ENCODE results near the gene FBP1.
"Not testable (repeated sequence)": the region's sequence is repeated elsewhere in the genome, so short reads cannot be mapped to it uniquely, and the experiment has no call there.

The FBP1 gene

GRCh38 chr9:94564279-94564678 lies 75.0 kb downstream of the FBP1 start:
- H3K27ac ChIP-seq (ENCODE audit: insufficient read depth, low read depth, low read length, poor library complexity, severe bottlenecking); H3K9me3 ChIP-seq (ENCODE audit: control insufficient read depth, low read length); H3K4me1 ChIP-seq (ENCODE audit: control insufficient read depth, insufficient read depth, low read length); H3K27me3 ChIP-seq (ENCODE audit: control insufficient read depth, insufficient read depth, low read length, poor library complexity, severe bottlenecking); H3K4me3 ChIP-seq (ENCODE audit: insufficient read depth, low read depth, low read length); H3K36me3 ChIP-seq (ENCODE audit: control insufficient read depth, insufficient read depth, low read length): not testable (repeated sequence)
- 64 to 68% methylated on average over 3 of the region's 3 CpGs for WGBS, 2 experiments

- Histone ChIP-seq H3K36me3 (ENCODE audit: control insufficient read depth, insufficient read depth, low read length) (no peaks in the 10 kb centered on the region), H3K4me3 (ENCODE audit: insufficient read depth, low read depth, low read length) (no peak overlapping the region), H3K27me3 (ENCODE audit: control insufficient read depth, insufficient read depth, low read length, poor library complexity, severe bottlenecking) (no peaks in the 10 kb centered on the region), H3K9me3 (ENCODE audit: control insufficient read depth, low read length) (no peaks in the 10 kb centered on the region), H3K27ac (ENCODE audit: insufficient read depth, low read depth, low read length, poor library complexity, severe bottlenecking) (no peak overlapping the region), H3K4me1 (ENCODE audit: control insufficient read depth, insufficient read depth, low read length) (no peaks in the 10 kb centered on the region)
- 90 to 100% methylated on average over 2 of the region's 2 CpGs for WGBS, 2 experiments
These were observed 75.8 kb downstream of the FBP1 start for GRCh38 chr9:94563548-94563947.

- 92 to 97% methylated on average over 5 of the region's 6 CpGs for WGBS, 2 experiments
- H3K4me1 ChIP-seq (ENCODE audit: control insufficient read depth, insufficient read depth, low read length), result no peaks in the 10 kb centered on the region
These were observed 79.1 kb downstream of the FBP1 start for GRCh38 chr9:94560237-94560636.

GRCh38 chr9:94557376-94557775 lies 81.9 kb downstream of the FBP1 start:
- Histone ChIP-seq H3K4me1 (ENCODE audit: control insufficient read depth, insufficient read depth, low read length) (no peaks in the 10 kb centered on the region), H3K27ac (ENCODE audit: insufficient read depth, low read depth, low read length, poor library complexity, severe bottlenecking) (no peak overlapping the region), H3K4me3 (ENCODE audit: insufficient read depth, low read depth, low read length) (no peak overlapping the region), H3K9me3 (ENCODE audit: control insufficient read depth, low read length) (no peaks in the 10 kb centered on the region), H3K36me3 (ENCODE audit: control insufficient read depth, insufficient read depth, low read length) (no peaks in the 10 kb centered on the region), H3K27me3 (ENCODE audit: control insufficient read depth, insufficient read depth, low read length, poor library complexity, severe bottlenecking) (no peaks in the 10 kb centered on the region)
- WGBS, 2 experiments, result 92 to 95% methylated on average over 4 of the region's 4 CpGs

More at GRCh38 chr9:94560237-94560636, 79.1 kb downstream of the FBP1 start:
- Histone ChIP-seq H3K27ac (ENCODE audit: insufficient read depth, low read depth, low read length, poor library complexity, severe bottlenecking) (no peak overlapping the region), H3K27me3 (ENCODE audit: control insufficient read depth, insufficient read depth, low read length, poor library complexity, severe bottlenecking) (no peaks in the 10 kb centered on the region), H3K36me3 (ENCODE audit: control insufficient read depth, insufficient read depth, low read length) (no peaks in the 10 kb centered on the region), H3K4me3 (ENCODE audit: insufficient read depth, low read depth, low read length) (no peak overlapping the region), H3K9me3 (ENCODE audit: control insufficient read depth, low read length) (no peaks in the 10 kb centered on the region)

GRCh38 chr9:94554439-94555331 lies 84.6 kb downstream of the FBP1 start, which contains the start of gene PCAT7:
Gene PCAT7, plus strand, starts transcription at chr9:94555083.
- no peaks in the 10 kb centered on the region for H3K27me3 ChIP-seq (ENCODE audit: control insufficient read depth, insufficient read depth, low read length, poor library complexity, severe bottlenecking)
- H3K9me3 ChIP-seq (ENCODE audit: control insufficient read depth, low read length), result no peaks in the 10 kb centered on the region
- 28 to 29% methylated on average over 40 of the region's 40 CpGs for WGBS, 2 experiments
- no peaks in the 10 kb centered on the region for H3K4me1 ChIP-seq (ENCODE audit: control insufficient read depth, insufficient read depth, low read length)
- peak within 1 kb of the TSS; percentile 60 for H3K4me3 ChIP-seq (ENCODE audit: insufficient read depth, low read depth, low read length)
- peak within 1 kb of the TSS; percentile 96 for H3K27ac ChIP-seq (ENCODE audit: insufficient read depth, low read depth, low read length, poor library complexity, severe bottlenecking)
- no peaks in the 10 kb centered on the region for H3K36me3 ChIP-seq (ENCODE audit: control insufficient read depth, insufficient read depth, low read length)

GRCh38 chr9:94554078-94554438 lies 85.3 kb downstream of the FBP1 start:
- 50 to 51% methylated on average over 16 of the region's 16 CpGs for WGBS, 2 experiments
- Histone ChIP-seq H3K9me3 (ENCODE audit: control insufficient read depth, low read length) (no peaks in the 10 kb centered on the region), H3K4me3 (ENCODE audit: insufficient read depth, low read depth, low read length) (peak overlapping the region; percentile 60), H3K36me3 (ENCODE audit: control insufficient read depth, insufficient read depth, low read length) (no peaks in the 10 kb centered on the region), H3K27ac (ENCODE audit: insufficient read depth, low read depth, low read length, poor library complexity, severe bottlenecking) (no peak overlapping the region), H3K27me3 (ENCODE audit: control insufficient read depth, insufficient read depth, low read length, poor library complexity, severe bottlenecking) (no peaks in the 10 kb centered on the region), H3K4me1 (ENCODE audit: control insufficient read depth, insufficient read depth, low read length) (no peaks in the 10 kb centered on the region)

Data from ectodermal cell (in vitro differentiated cells).